DMS153 treated with DMSO at 0.1 percent for 48 hours (cell line): ENCODE results near the gene GOSR1.
"Not testable (repeated sequence)": the region's sequence is repeated elsewhere in the genome, so short reads cannot be mapped to it uniquely, and the experiment has no call there.

Experiments
- DNase-seq: peaks from one replicate; lab custom pipeline; 2025; ENCODE audit not compliant: unreplicated experiment; lab: John Stamatoyannopoulos, UW

GOSR1 gene

GRCh38 chr17:30477083-30477773 lies at the start of gene GOSR1:
TSS of gene GOSR1 (plus strand) at chr17:30477408. CDS start at chr17:30477434, 26 bp downstream.
- DNase-seq = peak; percentile 95

- no peak for DNase-seq
Observed at GRCh38 chr17:30427611-30428010, 49.6 kb upstream of the GOSR1 start.

DNA sequence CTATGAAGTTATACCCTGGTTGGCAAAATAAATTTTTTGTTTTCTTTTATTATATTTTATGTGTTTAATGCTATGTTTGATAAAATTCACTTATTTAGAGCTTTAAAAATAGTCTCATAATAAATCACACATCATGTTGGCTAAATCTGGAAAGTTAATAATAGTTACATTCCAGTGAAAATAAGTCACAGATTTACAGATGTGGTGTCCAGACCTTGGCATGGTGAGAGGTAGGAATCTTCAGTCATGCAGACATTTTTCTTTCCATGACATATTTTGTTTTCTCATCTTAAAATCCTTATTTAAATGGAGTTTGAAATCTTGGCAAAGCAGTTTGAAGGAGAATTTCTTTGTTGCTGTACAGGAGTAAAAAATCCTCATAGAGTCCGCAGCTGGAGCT lies 48.1 kb upstream of the GOSR1 start:
- no peak for DNase-seq

DNA sequence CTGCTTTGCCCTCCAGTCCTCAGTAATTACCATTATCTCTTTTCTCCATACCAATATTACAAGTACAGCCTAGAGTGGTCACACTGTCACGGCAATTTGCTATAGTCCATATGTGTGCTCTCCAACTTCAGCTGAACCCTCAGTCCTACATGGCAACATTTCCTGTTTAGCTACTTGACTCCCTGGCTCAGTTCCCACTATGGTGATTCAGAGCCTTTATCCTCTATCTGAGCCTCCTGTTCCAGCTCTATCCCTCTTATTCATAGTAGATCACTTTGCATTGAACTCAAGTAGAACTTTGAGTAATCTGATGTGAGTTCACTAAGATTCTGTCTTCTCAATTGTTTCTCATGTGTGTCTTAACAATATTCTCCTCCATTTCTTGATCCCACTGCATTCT lies 43.7 kb upstream of the GOSR1 start:
- DNase-seq = peak; percentile 96

DNA sequence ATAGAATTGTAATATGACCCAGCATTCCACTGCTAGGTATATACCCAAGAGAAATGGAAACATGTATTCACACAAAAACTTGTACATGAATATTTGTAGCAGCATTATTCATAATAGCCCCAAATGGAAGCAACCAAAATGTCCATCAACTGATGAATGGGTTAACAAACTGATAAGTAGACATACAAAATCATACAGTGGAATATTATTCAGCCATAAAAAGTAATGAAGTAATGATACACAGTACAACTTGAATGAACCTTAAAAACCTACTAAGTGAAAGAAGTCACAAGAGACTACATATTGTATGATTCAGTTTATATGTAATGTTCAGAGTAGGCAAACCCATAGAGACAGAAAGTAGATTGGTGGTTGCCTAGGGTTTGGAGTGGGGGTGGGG lies 40.5 kb upstream of the GOSR1 start:
- DNase-seq = no peak

DNA sequence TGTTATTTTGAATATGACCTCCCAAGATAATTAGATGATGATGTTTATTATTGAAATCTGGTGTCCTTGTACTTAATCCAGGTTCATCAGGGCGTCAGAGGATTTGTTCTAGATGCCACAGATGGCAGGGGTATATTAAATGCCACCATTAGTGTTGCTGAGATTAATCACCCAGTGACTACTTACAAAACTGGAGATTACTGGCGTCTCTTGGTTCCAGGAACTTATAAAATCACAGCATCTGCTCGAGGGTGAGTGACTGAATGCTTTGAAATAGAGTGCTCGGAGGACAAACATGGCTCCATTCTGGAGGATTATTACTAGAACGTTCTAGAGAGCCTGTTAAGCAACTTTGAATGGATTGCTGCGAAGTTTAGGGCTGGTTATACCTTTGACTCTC lies 33.5 kb upstream of the GOSR1 start:
- DNase-seq = no peak

DNA sequence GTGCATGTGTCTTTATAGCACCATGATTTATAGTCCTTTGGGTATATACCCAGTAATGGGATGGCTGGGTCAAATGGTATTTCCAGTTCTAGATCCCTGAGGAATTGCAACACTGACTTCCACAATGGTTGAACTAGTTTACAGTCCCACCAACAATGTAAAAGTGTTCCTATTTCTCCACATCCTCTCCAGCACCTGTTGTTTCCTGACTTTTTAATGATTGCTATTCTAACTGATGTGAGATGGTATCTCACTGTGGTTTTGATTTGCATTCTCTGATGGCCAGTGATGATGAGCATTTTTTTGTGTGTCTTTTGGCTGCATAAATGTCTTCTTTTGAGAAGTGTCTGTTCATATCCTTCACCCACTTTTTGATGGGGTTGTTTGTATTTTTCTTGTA lies 30.6 kb upstream of the GOSR1 start:
- not testable (repeated sequence) for DNase-seq

GRCh38 chr17:30449480-30449879 lies 27.7 kb upstream of the GOSR1 start:
- no peak for DNase-seq

- no peak for DNase-seq
Observed at GRCh38 chr17:30450125-30451027, 26.8 kb upstream of the GOSR1 start.

- DNase-seq = no peak
Observed at GRCh38 chr17:30454635-30455034, 22.6 kb upstream of the GOSR1 start.

DNA sequence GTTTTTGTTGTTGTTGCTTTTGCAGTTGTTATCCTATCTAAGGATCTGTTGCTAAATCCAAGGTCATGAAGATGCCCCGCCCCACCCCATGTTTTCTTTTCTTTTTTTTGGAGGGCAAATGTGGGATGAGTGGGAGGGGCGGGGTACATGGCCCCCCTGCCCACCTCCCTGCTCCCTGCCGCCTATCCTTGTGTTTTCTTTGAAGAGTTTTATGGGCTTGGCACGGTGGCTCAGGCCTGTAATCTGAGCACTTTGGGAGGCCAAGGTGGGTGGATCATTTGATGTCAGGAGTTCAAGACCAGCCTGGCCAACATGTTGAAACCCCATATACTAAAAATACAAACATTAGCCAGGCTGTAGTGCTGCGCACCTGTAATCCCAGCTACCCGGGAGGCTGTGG lies 18.8 kb upstream of the GOSR1 start:
- no peak for DNase-seq

GRCh38 chr17:30458797-30459413 lies 18.3 kb upstream of the GOSR1 start:
- not testable (repeated sequence) for DNase-seq

DNA sequence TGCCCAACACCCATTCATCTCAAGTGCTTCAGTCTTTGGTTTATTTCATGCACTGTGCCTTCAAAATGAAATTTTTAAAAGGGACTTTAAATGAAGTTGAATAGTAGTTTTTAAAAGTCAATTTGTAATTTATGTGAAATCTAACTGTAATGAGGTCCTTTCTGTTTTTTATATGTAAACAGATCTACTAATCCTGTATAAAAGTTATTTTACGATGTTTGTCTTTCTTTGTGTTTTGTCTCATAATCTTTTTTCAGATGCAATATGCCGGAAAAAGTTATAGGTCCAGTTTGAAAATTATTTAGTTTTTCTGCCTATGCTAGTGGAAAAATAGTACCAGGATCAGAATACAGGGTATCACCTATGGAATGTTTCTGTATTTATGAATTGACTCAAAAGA lies 8.7 kb upstream of the GOSR1 start:
- no peak for DNase-seq

DNA sequence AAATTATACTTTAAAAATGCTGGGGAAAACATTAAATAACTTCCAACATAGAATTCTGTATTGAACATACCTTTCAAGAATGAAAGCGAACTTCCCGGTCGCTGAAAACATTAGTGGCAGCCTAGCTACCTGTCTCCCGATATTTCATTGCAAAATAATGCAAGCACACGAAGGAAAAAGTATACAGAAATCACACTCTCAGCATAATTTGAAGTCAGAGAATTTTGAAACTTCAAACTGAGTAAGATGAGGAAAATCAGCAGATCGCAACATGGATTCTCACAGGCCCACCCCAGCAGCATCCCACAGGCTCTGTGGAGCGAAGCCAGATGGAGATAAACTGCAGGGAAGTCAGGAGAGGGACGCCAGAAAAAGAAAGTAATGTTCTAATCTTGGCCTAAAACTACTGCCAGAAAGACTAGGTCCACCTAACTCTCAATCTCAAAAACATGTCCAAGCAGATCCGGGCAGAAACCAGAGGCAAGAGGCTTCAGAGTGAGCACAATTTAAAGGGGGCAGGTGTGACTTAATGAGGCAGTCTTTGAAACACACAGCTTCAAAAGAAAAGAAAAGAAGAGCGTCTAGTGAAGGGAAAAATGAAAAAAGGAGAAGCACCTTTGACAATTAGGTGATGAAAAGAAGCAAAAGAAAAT lies 4.8 kb upstream of the GOSR1 start:
- no peak for DNase-seq

DNA sequence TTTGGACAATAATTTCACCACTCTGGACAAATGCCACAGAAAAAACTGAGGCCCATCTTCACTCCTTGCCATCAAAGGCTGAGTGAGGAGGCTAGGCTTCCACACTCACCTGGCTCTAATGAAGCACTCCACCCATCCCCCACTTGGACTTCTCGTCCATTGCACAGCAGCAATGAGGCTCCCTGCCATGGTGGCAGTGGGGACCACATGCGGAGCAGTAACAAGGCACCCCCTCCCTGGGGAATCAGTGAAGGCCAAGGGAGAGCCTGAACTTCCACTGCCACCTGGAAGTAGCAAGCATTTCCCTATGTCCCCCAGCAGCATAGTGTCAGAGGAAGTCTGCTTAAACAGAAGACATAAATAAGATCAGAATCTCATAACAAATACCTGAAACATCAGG lies 2.0 kb upstream of the GOSR1 start:
- DNase-seq = no peak

GRCh38 chr17:30476726-30477082 lies 504 bp upstream of the GOSR1 start:
- DNase-seq = no peak

DNA sequence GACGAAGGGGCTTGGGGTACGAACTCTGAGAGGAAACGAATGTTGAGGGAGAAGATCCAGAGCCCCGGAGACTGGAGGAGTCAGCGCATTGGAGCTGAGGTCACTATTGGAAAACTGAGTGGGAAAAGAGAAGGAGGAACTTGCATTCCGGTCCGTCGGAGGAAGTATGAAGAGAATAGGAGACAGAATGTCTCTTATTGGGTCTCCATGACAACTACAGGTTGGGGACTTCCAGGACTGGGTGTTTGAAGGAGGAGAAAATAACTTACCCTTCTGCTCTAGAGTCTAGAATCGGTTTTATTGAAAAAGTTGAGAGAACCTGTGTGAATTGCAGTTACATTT lies 537 bp downstream of the GOSR1 start:
- DNase-seq = no peak

DNA sequence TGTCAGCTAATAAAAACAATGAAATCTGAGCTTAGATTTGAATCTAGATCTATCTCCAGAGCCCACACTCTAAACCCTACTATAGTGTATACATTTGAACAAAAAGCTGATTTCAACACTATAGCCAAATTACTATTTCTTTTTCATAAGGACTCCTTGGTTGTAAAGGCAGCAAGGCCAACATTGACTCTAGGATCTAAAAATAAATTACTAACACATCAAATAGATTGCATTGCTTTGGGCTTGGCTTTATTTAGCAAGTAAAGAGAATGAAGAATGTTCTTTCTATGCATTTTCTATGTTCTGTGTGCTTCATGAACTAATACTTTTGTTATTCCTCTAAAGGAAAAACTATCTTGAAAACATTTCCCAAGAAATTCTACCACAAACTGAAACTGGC lies 5.3 kb downstream of the GOSR1 start:
- DNase-seq = no peak

GRCh38 chr17:30483159-30483558 lies 6.0 kb downstream of the GOSR1 start:
- no peak for DNase-seq

DNA sequence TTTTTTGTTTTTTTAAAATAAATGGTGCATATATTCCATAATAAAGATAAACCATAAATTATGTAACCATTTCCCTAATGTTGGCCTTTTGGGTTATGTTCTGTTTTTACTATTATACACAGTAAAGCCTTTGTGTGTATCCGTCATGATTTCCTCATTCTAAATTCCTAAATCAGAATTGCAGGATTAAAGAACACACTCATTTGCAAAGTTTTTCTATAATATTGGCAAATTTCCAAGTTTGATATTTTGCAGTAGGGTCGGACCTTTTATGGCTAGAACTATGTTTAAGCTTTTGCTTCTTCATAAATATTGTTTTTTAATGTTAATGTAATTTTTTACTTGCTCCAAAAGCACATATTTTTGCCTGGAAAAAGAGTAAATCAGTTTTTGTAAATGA lies 16.6 kb downstream of the GOSR1 start:
- DNase-seq = no peak

DNA sequence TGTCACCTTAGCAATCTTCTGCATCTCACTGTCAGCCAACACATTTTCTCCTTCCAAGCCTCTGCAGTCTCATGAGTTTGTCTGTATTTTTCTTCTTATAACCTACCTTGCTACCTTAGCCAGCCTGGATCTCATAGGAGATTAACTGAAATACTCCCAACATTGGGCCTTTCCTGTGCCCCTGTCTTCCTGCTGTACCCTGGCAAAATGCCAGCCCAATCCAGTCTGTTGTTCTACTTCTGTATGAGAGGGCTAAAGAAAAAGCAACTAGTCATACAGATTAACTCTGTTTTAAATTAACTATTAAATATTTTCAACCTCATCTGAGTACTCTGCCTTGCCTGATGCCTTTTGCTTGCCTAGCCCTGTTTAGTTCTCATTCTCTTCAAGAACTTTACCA lies 18.4 kb downstream of the GOSR1 start:
- DNase-seq = no peak

GRCh38 chr17:30503558-30503957 lies 26.4 kb downstream of the GOSR1 start:
- no peak for DNase-seq
